Measurements from ENCODE around the gene SERPINA4.

The SERPINA4 gene, protein sequence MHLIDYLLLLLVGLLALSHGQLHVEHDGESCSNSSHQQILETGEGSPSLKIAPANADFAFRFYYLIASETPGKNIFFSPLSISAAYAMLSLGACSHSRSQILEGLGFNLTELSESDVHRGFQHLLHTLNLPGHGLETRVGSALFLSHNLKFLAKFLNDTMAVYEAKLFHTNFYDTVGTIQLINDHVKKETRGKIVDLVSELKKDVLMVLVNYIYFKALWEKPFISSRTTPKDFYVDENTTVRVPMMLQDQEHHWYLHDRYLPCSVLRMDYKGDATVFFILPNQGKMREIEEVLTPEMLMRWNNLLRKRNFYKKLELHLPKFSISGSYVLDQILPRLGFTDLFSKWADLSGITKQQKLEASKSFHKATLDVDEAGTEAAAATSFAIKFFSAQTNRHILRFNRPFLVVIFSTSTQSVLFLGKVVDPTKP

GRCh38 chr14:94560751-94561655 is at the start of gene SERPINA4:
TSS of gene SERPINA4 (plus strand) at chr14:94561442. CDS start at chr14:94563483, 2,041 bp downstream.
- DNase-seq, result no peak

DNA sequence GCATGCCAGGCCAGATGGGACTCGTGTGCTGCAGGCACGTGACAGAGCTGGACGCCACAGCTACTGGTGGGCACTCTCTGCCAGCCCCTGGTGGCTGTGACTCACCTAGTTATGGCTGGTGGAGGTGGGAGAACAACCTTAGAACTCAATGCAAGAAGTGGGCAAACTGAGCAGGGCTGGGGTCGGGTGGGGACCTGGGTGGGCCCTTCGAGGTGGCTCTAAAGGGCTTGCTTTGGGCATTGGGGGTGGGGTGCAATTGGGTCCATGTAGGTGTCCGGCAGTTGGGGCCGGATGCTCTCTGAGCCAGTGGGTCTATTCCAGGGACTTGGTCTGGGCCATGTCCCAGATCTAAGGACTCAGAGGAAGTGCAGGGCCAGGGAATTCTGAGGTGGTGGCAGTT is 46.9 kb upstream of the SERPINA4 start:
- no peak for DNase-seq

DNA sequence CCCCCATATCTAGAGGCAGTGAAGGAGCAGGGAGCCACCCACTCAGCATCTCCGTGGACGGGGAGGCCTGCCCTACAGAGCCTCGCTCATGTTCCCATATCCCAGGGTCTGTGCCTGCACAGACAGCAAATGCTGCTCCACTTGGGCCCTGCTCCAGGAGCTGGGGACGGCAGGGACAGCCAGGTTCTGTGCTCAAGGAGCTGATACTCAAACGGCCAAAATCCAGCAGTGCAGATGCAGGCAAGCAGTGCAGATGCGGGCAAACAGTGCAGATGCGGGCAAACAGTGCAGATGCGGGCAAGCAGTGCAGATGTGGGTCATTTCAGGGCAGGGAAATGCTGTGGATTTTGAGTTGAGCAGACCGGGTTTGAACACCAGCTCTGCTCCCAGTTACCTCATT is 45.8 kb upstream of the SERPINA4 start:
- no peak for DNase-seq

DNA sequence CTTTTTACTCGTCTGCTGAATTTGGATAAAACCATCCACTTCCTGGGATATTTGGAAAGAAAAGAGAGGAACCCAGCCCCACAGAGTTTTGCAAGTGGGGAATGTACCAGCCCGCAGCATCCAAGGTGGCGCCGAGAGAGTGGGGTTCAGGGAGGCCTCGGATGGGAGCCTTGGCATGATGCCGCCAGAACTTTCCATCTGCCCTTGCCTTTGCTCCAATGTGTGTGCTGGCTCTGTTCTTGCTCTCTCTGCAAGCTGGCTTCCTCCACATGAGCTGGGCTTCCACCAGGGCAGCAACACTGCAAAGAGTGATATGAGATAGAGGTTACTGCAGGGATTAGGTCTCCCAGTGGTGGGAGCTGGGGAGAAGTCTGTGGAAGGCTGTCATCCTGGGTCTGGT is 45.4 kb upstream of the SERPINA4 start:
- no peak for DNase-seq

DNA sequence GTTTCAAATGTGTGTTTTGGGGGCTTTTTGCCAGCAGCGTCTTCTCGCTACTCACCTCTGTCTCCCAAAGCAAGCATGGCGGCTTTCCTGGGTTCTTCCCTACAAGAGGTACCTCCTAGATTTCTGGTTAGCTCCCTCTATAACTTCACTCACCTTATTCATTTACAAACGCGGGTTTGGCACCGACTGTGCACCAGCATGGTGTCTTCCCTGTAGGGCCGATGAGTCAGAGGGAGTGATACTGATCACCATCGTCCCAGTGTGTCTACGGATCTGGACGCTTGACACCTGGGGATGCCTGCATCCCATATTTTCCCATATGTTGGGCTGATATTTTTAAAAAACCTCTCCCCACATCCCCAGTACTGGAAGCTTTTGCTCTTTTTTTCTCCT is 44.0 kb upstream of the SERPINA4 start:
- DNase-seq, result no peak

DNA sequence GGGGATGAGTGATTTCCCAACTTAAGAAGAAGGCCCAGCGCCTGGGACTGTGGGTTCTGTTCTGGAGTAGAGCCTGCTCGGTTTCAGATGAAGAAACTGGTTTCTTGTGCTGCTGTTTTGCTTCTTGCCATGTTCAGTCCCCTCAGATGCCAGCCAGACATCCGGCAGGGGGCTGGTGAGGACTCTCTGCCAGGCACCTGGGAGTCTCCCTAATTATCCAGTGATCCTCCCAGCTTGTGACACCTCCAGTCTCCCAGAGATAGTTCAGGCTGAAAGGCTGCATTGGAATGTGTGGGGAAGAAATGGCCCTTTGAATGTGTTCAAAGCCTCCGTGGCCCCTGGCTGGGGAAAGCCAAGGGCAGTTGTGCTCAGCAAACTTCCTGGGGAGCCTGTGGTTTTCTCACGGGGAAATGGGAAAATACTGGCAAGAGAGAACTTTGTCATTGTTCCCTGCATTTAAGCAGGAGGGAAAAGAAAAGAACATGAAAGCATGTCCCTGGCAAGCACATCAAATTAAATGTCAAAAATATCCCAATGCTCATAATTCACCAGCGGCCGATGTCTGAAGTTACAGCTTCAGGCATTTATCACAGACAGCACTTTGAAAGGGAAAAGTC is 43.5 kb upstream of the SERPINA4 start:
- DNase-seq, result no peak

DNA sequence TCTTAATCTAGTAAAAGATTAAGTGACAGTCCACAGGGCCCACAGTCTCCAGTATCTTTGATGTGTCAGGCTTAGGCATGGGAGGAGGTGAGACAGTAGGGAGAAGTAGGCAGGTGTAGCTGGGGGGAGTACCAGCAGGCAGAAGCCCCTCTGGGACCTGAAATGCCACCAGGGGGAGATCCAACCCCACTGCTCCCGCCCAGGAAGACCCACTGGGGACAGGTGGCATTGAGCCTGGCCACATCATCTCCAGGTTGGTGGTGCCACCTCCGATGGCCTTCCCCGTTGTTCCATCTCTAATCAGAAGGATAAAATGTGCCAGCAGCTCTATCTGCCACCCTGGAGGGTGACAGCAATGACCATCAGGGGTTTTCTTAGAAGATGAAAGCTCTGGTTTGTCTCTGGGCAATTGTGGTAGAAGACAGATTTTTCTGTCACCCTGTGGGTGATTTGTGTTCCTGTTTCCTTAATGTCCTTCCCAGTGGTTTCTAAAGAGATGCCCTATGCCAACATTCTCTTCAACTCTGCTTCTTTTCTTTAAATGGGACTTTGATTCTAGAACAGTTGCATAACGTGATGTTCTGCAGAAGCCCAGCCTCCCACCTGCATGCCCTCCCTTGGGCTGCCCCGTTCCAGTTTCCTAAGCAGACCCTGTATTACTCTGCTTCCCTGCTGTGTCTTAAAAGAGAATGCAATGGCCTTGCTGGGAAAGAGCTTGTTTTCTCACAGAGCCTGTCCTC is 39.7 kb upstream of the SERPINA4 start:
- DNase-seq, result no peak

DNA sequence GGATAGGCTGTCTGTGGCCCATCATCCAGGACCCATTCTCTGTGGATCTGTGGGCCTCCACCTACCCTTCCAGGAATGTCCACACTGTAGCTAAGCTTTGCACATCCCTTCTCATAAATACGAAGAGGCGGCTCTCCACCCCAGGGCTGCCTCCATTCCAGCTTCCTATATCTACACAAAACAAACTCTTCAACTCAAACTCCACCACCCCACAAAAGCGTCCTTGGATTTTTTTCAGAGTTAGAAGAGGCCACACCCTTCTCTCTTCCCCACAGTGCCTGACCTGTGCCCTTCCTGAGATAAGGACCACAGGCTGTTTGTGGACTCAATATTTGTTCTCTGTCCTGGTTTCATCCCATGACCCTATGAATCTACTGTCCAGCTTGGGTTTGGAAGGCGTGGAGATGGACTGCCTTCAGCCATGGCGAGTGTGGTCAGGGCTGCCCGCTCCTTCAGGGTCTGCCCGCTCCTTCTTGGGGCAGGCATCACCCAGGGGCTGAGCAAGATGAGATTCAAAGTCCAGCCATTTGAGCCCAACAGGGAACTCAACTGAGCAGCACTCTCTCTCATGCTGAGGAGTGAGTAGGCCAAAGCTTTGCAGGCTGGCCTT is 39.0 kb upstream of the SERPINA4 start:
- no peak for DNase-seq

DNA sequence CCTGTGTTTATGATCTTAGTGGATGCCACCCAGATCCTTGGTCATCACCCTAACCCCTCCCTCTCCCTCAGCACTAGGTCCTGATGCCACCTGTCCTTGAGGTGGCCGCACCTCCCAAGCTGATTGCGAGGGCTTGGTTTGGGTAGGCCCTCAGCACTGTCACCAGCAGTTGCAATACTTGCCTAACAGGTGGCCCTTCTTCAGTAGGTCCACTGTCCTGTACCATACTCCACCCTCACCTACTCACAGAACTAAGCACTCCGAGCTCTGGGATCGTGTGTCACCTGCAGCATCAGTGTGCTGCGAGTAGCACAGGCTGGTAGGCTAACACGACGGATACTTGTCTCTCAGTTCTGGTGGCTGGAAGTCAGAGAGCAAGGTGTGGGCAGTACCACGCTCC is 38.0 kb upstream of the SERPINA4 start:
- no peak for DNase-seq

DNA sequence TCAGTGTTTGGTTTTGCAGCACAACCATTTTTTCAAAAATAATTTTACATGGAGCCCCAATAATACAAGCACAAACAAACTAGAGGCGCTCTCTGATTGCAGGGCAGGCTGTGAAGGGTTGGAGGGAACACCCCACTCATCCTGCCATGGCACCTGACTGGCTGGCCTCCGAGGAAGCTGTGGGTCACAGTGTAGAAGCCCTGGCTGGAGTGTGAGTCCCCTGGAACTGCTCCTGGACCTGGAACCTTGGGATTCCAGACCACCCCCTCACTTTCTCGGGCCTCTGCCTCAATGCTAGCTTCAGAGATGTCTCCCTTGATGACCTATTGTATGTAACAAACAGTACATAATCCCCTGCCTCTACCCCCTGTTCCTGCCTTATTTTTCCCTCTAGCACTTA is 37.1 kb upstream of the SERPINA4 start:
- DNase-seq, result no peak

GRCh38 chr14:94531187-94531586 is 30.1 kb upstream of the SERPINA4 start:
- DNase-seq, result no peak

DNA sequence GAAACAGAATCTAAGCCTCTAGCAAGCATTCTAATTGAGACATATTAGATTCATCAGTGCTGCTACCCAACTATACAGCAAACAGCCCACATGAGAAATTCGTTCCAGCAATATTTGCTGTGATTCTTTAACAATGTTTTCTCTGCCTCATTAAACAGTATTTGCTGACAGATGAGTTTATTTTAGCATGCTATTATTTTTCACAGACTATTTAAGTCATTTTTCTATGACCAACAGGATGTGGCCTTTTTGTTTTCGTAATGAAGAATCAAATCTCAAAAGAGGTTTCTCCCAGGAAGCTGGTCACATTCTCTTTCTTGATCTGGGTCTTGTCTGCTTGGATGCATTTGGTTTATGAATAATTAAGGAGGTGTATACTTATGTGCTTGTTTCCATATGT is 28.8 kb upstream of the SERPINA4 start:
- DNase-seq, result no peak

DNA sequence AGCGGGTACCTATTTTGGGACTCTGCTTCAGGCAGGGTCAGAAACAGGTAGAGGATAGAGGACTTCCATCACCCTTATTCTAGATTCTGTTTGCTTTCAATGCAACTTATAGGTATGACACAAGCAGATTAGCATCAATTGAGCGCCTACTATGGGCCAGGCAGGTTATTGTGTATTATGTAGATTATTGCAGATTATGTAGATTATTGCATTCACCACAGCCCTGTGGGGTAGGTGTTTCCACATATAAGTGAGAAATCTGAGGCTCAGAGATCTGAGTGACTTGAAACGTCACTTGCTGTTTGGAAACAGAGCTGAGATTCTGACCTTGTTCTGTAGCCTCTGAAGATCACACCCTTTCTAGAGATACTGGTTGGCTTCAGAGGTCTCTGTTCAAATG is 25.7 kb upstream of the SERPINA4 start:
- DNase-seq, result no peak

DNA sequence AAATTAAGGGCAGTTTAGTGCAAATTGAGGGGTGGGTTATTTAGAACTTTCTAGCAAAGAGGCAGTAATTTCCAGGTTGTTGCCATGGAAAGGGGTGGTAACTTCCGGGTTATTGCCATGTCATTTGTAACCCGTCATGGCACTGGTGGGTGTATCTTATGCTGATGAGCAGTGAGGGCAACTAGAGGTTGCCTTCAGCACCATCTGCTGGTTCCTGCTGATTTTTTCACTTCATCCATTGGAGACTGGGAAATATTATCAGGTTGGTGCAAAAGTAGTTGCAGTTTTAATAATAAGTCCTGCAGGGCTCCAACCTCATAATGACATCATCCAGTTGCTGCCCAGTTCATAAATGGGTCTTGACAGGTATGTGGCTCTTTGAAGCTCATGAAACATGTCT is 24.4 kb upstream of the SERPINA4 start:
- no peak for DNase-seq

DNA sequence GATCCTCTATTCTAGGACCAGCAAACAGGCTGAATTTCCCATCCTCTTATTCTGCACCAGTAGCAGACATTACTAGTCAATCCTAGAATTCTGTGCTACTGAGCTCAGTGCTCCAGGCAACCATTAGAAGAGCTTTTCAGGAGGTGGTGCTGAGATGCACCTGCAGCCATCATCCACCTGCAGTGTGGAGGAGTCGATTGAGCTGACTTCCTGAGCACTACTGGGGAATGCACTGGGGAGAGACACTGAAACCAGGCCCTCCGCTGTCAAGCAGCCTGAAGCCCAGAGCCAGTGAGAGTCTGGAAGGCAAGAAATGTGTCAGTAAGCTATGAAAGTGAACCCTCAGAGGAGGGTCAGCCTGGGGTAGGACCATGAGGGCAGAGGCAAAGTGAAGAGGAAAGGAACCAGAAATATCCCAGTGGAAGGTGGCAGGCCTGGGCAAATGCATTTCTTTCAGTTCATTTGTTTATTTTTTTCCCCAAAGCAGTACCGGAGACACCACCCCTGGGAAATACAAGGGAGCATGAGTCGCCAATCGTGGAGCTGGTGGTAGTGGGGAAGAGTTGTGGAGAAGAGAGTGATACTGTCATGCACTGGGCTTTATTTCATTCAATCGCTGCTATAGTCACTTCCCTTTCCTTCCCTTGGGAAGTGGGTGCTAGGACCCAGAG is 23.0 kb upstream of the SERPINA4 start:
- DNase-seq, result no peak

GRCh38 chr14:94539181-94539580 is 22.1 kb upstream of the SERPINA4 start:
- no peak for DNase-seq

DNA sequence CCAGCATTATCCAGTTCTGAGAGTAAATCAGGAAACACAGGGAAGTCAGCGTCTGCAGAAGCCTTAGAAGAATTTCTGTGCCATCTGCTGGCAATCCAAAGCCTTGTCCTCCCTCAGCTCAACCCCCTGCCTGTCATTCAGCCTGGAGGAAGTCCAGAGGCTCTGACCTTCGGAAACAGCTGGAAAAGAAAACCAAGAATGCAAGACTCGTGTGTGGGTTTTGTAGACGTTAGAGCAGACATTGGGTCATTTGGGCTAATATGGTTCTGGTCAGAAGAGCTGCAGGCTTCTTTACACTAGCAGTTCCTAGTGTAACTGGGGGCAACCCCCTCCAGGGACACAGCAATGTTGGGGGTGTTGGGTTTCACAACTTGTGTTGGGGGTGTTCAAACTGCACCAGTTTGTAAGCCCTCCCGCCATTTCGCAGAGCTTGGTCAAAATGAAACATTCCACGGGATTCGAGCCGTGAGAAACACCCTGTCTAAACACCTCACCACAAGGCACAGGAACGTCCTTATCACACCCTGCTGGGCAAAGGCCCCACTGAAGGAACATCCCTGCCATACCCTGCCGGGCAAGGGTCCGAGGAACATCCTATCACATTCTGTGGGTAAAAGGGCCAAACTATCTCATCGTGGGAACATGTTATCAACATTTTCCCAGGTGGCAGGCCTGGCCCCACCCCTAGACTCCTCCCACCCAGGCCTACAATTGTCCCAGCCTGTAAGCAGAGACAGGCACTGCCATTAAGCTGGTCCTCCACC is 21.0 kb upstream of the SERPINA4 start:
- no peak for DNase-seq

GRCh38 chr14:94541234-94541975 is 19.8 kb upstream of the SERPINA4 start:
- no peak for DNase-seq

- DNase-seq, result no peak
Measured at GRCh38 chr14:94542111-94542810, 19.0 kb upstream of the SERPINA4 start.
